ENCODE measurements around the gene SRP54. TPM values are rescaled to one million over a fixed set of nuclear protein-coding genes. Genes with fewer than 3 reads are reported as not detected.

Gene SRP54
- total RNA-seq, 4 donors from 2014 or later: 40.5 to 48.9 (median 47.1) TPM

- no peaks in the 10 kb centered on the region for H3K27me3 ChIP-seq
- TF ChIP-seq POLR2A (IDR thresholded peaks at IDR 0.05) (no peak), CTCF (IDR thresholded peaks at IDR 0.05) (no peak), EP300 (IDR thresholded peaks at IDR 0.05) (no peak), POLR2AphosphoS5 (IDR thresholded peaks at IDR 0.05) (no peak)
- H3K27ac ChIP-seq: no peak overlapping the region
- WGBS, 2 donors (ENCODE audit: low coverage in 1 of 2): 81 to 82% methylated on average over 3 of the region's 3 CpGs
- ATAC-seq: no peak
- H3K9me3 ChIP-seq: no peaks in the 10 kb centered on the region
- H3K4me3 ChIP-seq: no peak overlapping the region
- H3K36me3 ChIP-seq: peaks cover 0 to 53% of the 10 kb centered on the region in 2 donors
- H3K4me1 ChIP-seq: peaks cover 0 to 17% (median 0%) of the 10 kb centered on the region in 3 donors
Observed at GRCh38 chr14:34999500-34999899, 16.7 kb downstream of the SRP54 start.

GRCh38 chr14:35001621-35002020 is 18.8 kb downstream of the SRP54 start:
- no peak for ATAC-seq
- 92 to 97% methylated on average over 2 of the region's 2 CpGs for WGBS, 2 donors (ENCODE audit: low coverage in 1 of 2)
- Histone ChIP-seq H3K27ac (no peak overlapping the region), H3K9me3 (no peaks in the 10 kb centered on the region), H3K4me3 (no peak overlapping the region), H3K4me1 (peaks cover 0 to 11% (median 0%) of the 10 kb centered on the region in 3 donors), H3K27me3 (no peaks in the 10 kb centered on the region), H3K36me3 (peaks cover 0 to 68% of the 10 kb centered on the region in 2 donors)
- TF ChIP-seq POLR2A (IDR thresholded peaks at IDR 0.05): no peak
- no peak for TF ChIP-seq EP300 (IDR thresholded peaks at IDR 0.05)
- TF ChIP-seq CTCF (IDR thresholded peaks at IDR 0.05): no peak
- TF ChIP-seq POLR2AphosphoS5 (IDR thresholded peaks at IDR 0.05): no peak

GRCh38 chr14:35004839-35005238 is 22.0 kb downstream of the SRP54 start:
- H3K27ac ChIP-seq: no peak overlapping the region
- no peak for ATAC-seq
- TF ChIP-seq POLR2A (IDR thresholded peaks at IDR 0.05) (no peak), CTCF (IDR thresholded peaks at IDR 0.05) (no peak), POLR2AphosphoS5 (IDR thresholded peaks at IDR 0.05) (no peak), EP300 (IDR thresholded peaks at IDR 0.05) (no peak)
- peaks cover 0 to 84% of the 10 kb centered on the region in 2 donors for H3K36me3 ChIP-seq
- H3K27me3 ChIP-seq: no peaks in the 10 kb centered on the region
- 64 to 80% methylated on average over 1 of the region's 1 CpG for WGBS, 2 donors (ENCODE audit: low coverage in 1 of 2)
- H3K4me1 ChIP-seq: no peaks in the 10 kb centered on the region
- no peaks in the 10 kb centered on the region for H3K9me3 ChIP-seq
- no peak overlapping the region for H3K4me3 ChIP-seq

- Histone ChIP-seq H3K4me1 (no peaks in the 10 kb centered on the region), H3K27me3 (no peaks in the 10 kb centered on the region), H3K4me3 (no peak overlapping the region), H3K36me3 (peaks cover 7 to 100% of the 10 kb centered on the region in 2 donors), H3K27ac (no peak overlapping the region), H3K9me3 (no peaks in the 10 kb centered on the region)
- no peak for ATAC-seq
- TF ChIP-seq EP300 (IDR thresholded peaks at IDR 0.05): no peak
- 100% methylated on average over 1 of the region's 1 CpG; no CpG with 5 or more reads in 1 of the 2 donors for WGBS, 2 donors (ENCODE audit: low coverage in 1 of 2)
Observed at GRCh38 chr14:35016568-35016967, 33.8 kb downstream of the SRP54 start.

- H3K36me3 ChIP-seq: peaks cover 0 to 100% of the 10 kb centered on the region in 2 donors
Observed at GRCh38 chr14:35020713-35021112, 37.9 kb downstream of the SRP54 start.

More at GRCh38 chr14:35020713-35021112, 37.9 kb downstream of the SRP54 start:
- Histone ChIP-seq H3K27me3 (no peaks in the 10 kb centered on the region), H3K9me3 (no peaks in the 10 kb centered on the region), H3K4me1 (no peaks in the 10 kb centered on the region), H3K27ac (no peak overlapping the region), H3K4me3 (no peak overlapping the region)
- 68 to 86% methylated on average over 4 of the region's 4 CpGs for WGBS, 2 donors (ENCODE audit: low coverage in 1 of 2)
- TF ChIP-seq CTCF (IDR thresholded peaks at IDR 0.05): no peak
- TF ChIP-seq POLR2AphosphoS5 (IDR thresholded peaks at IDR 0.05): no peak
- TF ChIP-seq EP300 (IDR thresholded peaks at IDR 0.05): no peak
- TF ChIP-seq POLR2A (IDR thresholded peaks at IDR 0.05): no peak
- ATAC-seq: no peak

Data from gastroesophageal sphincter (tissue), 4 donors.